ENCODE data around the gene PARD3.

The PARD3 gene

DNA sequence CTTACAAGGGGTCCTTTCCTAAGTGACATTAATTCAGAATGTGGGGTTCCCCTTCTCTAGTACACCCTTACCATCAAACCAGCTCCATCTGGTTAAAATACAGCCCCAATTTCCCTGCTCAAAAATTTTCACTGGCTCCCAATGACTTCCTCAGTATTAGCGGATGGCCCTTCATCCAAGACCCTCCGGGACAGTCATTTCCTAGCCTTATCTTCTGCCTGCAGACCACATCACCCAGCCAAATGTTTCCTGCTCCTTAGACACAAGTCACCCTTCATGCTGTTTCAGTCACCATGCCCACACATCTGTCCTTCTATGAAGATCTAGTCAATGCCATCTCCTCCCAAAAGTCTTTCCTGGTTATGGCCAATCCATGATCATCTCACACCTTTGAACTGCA is 45.2 kb downstream of the PARD3 start:
- TF ChIP-seq, protein P1, sequence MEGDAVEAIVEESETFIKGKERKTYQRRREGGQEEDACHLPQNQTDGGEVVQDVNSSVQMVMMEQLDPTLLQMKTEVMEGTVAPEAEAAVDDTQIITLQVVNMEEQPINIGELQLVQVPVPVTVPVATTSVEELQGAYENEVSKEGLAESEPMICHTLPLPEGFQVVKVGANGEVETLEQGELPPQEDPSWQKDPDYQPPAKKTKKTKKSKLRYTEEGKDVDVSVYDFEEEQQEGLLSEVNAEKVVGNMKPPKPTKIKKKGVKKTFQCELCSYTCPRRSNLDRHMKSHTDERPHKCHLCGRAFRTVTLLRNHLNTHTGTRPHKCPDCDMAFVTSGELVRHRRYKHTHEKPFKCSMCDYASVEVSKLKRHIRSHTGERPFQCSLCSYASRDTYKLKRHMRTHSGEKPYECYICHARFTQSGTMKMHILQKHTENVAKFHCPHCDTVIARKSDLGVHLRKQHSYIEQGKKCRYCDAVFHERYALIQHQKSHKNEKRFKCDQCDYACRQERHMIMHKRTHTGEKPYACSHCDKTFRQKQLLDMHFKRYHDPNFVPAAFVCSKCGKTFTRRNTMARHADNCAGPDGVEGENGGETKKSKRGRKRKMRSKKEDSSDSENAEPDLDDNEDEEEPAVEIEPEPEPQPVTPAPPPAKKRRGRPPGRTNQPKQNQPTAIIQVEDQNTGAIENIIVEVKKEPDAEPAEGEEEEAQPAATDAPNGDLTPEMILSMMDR (IDR thresholded peaks at IDR 0.05; ENCODE audit: low read depth, low read length): no peak
- no peak for DNase-seq (ENCODE audit: low read depth in 2 of 2)
- H3K4me3 ChIP-seq (replicated peaks in 1 of 2; ENCODE audit: low read depth in 2 of 2, low read length in 2 of 2): no peak overlapping the region

DNA sequence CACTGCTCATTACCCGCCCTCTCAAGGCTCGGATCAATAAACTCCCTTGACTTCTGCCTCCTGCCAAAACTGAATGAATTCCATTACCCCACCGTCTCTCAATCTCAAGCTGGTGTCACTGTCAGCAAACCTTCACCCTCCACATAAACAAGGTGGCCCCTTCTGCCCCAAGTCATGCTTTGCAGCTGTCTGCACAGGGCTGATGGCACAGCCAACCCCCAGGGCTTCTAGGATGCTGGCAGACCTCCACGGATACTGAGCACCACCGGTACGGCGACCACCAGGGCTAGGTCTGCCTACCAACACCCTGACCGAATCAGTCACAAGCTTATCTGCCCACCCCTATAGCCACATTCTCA is 46.1 kb downstream of the PARD3 start:
- TF ChIP-seq, protein P1 (IDR thresholded peaks at IDR 0.05; ENCODE audit: low read depth, low read length): no peak
- no peak for DNase-seq (ENCODE audit: low read depth in 2 of 2)
- H3K4me3 ChIP-seq (replicated peaks in 1 of 2; ENCODE audit: low read depth in 2 of 2, low read length in 2 of 2): no peak overlapping the region

GRCh38 chr10:34768261-34768971 is 46.7 kb downstream of the PARD3 start:
- DNase-seq (ENCODE audit: low read depth in 2 of 2): peak; percentile 25 to 82
- TF ChIP-seq, protein P1 (IDR thresholded peaks at IDR 0.05; ENCODE audit: low read depth, low read length): no peak
- no peak overlapping the region for H3K4me3 ChIP-seq (replicated peaks in 1 of 2; ENCODE audit: low read depth in 2 of 2, low read length in 2 of 2)

DNA sequence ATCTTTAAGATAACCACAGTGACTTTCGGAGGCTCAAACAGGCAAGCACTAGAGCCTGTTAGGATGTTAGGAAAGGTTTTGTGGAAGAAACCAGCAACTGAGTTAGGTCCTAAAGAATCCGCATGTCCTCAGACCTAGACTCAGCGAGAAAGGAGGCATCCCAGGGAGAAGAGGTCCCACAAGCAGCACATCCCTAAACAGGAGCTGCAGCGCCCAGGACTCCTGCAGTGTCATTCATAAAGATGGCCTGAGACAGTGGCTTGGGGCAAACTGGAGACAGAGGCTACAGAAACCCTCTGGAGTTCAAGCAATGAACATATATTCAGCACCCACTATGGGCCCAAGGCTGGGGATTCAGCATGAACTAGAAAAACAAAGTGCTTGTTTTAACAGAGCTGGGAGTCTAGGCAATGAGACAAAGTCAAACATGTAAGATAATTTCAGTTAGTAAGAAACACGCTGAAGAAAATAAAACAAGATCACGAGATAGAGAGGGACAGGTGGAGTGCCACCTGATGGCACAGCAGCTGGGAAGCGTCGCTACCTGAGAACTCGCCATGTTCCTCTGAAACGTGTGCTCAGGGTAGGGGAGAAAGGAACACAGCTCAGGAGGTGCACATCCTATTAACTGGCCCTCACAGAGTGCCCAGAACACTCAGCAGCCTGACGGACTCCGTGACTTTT is 48.1 kb downstream of the PARD3 start:
- no peak for DNase-seq (ENCODE audit: low read depth in 2 of 2)
- TF ChIP-seq, protein P1 (IDR thresholded peaks at IDR 0.05; ENCODE audit: low read depth, low read length): no peak

DNA sequence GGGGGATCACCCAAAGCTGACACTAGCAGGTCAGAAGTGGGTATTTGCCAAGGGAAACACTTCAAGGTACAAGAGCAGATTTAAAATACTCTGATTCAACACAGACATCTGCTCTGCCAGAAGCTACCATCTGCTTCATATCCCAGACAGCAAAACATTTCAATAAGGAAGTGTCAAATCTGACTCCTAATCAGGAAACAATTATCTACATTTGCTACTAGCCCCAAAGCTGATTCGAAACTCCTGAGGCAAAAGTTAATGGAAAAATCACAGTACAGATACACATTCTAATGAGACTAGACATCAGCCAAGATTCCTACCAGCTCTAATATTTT is 48.9 kb downstream of the PARD3 start:
- TF ChIP-seq, protein P1 (IDR thresholded peaks at IDR 0.05; ENCODE audit: low read depth, low read length): no peak
- DNase-seq (ENCODE audit: low read depth in 2 of 2): peak in 1 of 2 donors; percentile 37
- H3K4me3 ChIP-seq (replicated peaks in 1 of 2; ENCODE audit: low read depth in 2 of 2, low read length in 2 of 2): no peak overlapping the region

More for the DNA sequence above, 48.1 kb downstream of the PARD3 start:
- H3K4me3 ChIP-seq (replicated peaks in 1 of 2; ENCODE audit: low read depth in 2 of 2, low read length in 2 of 2): no peak overlapping the region

DNA sequence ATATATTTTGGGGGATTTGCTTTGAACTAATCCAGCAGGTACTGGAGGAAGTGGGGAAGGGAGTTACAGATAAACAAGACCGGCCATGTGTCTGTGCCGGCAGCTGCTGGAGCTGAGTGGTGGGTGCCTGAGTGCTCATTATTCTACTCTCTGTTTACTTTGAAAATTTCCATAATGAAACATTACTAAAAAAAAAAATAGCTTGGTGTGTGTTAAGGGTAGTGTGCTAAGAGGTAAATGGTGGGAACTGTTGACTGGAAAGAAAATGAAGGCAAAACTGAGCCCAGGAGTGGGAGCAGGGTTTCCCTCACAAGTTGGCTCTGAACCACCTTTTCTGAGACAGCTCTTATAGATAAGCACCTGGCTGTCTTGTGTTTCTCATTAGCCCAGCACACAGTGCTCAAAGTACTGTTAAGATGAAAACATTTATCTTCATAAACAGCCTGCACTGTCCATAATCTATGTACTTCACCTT is 50.6 kb downstream of the PARD3 start:
- no peak overlapping the region for H3K4me3 ChIP-seq (replicated peaks in 1 of 2; ENCODE audit: low read depth in 2 of 2, low read length in 2 of 2)
- TF ChIP-seq, protein P1 (IDR thresholded peaks at IDR 0.05; ENCODE audit: low read depth, low read length): no peak
- DNase-seq (ENCODE audit: low read depth in 2 of 2): no peak
